Spleen (tissue), 7 donors: Measurements from ENCODE around the gene ARMC9.

Experiments
- CTCF ChIP-seq, 11 experiments: fragments of 200-600 bp in 7 of 11; fragments of 450-650 bp in 4 of 11; sonication (generic) in 4 of 11; IDR thresholded peaks in 8 of 11; conservative IDR thresholded peaks in 3 of 11; 1 replicate in 7 of 11; 2 replicates in 4 of 11; pipeline versions ENCODE4 v1.4.0 to v1.8.0; 2016 to 2021; ENCODE audit warnings: antibody characterized with exemption in 11 of 11, inconsistent platforms in 4 of 11, mild to moderate bottlenecking in 1 of 11
- POLR2A ChIP-seq, 3 donors: fragments of 450-650 bp; IDR thresholded peaks; one replicate each; pipeline ENCODE4 v1.5.1; 2017; ENCODE audit warnings: antibody characterized with exemption in 3 of 3, mild to moderate bottlenecking in 1 of 3
- POLR2AphosphoS5 ChIP-seq, 3 donors: sonication (generic); formaldehyde crosslinking; IDR thresholded peaks; one replicate each; pipeline ENCODE4 v1.5.1; 2017; ENCODE audit warnings: antibody characterized with exemption in 3 of 3
- donor health status: DM: no; HTN: no; CAD: no; lungs with moderate emphysema.
- donor health status: DM: no; HTN: no; CAD: no.
- donor health status: DM: no; HTN: no; CAD: no.

- TF ChIP-seq CTCF (IDR thresholded peaks at IDR 0.05 in 8 of 11, conservative IDR thresholded peaks at IDR 0.05 in 3 of 11) = no peak
- TF ChIP-seq POLR2A (IDR thresholded peaks at IDR 0.05) = no peak
- TF ChIP-seq POLR2AphosphoS5 (IDR thresholded peaks at IDR 0.05) = no peak
These were observed 222.7 kb downstream of the ARMC9 start for GRCh38 chr2:231421051-231421580.
